ENCODE measurements around the gene ITGA8.

GRCh38 chr10:15540727-15541126, 179.0 kb downstream of the ITGA8 start:
- TF ChIP-seq SMC3 (IDR thresholded peaks at IDR 0.05; ENCODE audit: low read depth, low read length) (no peak), CTCF (conservative IDR thresholded peaks at IDR 0.05; ENCODE audit: low read depth, low read length) (no peak)
